Measurements from ENCODE around the gene OTP. TPM values are rescaled to one million over a fixed set of nuclear protein-coding genes. Genes with fewer than 3 reads are reported as not detected.

Gene OTP
- total and polyA plus RNA-seq, 7 donors: 0.01 TPM; not detected in 6

DNA sequence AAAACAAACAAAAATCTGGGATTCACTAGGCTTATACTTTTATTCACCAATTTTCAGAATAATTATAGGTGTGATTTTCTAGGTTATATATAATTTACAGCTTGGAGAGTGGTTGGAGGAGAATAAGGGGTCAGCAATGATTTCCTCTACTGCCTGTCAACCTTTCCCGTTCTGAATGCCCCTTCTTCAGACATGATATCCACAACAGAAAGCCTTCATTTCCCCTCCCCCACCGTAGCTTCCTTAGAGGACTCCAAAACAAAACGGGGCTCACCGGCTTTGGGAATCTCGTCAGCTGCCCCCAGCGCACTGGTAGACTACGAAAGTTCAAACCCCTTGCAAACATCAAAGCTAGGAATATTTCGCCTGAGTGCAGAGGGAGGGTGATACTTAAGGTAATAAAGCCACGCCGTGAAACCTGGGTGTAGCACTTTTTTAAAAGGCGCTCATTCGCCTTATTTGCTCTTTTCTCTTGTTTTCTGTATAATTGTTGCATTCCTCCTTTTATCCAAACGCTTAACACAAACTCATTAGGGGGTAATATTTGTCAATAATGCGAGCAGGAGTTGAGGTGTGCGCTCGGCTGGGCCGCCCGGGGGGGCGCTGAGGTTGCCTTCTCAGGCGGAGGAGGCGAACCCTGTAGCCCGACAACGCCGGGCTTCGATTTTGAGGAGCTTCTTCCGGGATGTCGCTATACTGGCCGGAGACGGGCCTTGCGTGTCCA lies 2.4 kb downstream of the OTP start:
- no peaks in the 10 kb centered on the region for H3K9me3 ChIP-seq
- H3K27ac ChIP-seq: no peak overlapping the region
- ATAC-seq (no peak), DNase-seq (no peak)
- no peak overlapping the region for H3K4me3 ChIP-seq
- intact Hi-C loops (cut with DNase I): no loop called here
- H3K4me1 ChIP-seq: peaks cover 14% of the 10 kb centered on the region
- peaks cover 3 to 100% (median 45%) of the 10 kb centered on the region in 3 donors for H3K27me3 ChIP-seq (ENCODE audit: insufficient read depth in 3 of 3, low read length in 2 of 3)
- no peaks in the 10 kb centered on the region for H3K36me3 ChIP-seq (ENCODE audit: insufficient read depth in 1 of 2, low read depth in 1 of 2)
- WGBS, 3 donors: 5 to 10% (median 6%) methylated on average over 30 of the region's 30 CpGs
- TF ChIP-seq, protein P1, sequence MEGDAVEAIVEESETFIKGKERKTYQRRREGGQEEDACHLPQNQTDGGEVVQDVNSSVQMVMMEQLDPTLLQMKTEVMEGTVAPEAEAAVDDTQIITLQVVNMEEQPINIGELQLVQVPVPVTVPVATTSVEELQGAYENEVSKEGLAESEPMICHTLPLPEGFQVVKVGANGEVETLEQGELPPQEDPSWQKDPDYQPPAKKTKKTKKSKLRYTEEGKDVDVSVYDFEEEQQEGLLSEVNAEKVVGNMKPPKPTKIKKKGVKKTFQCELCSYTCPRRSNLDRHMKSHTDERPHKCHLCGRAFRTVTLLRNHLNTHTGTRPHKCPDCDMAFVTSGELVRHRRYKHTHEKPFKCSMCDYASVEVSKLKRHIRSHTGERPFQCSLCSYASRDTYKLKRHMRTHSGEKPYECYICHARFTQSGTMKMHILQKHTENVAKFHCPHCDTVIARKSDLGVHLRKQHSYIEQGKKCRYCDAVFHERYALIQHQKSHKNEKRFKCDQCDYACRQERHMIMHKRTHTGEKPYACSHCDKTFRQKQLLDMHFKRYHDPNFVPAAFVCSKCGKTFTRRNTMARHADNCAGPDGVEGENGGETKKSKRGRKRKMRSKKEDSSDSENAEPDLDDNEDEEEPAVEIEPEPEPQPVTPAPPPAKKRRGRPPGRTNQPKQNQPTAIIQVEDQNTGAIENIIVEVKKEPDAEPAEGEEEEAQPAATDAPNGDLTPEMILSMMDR (IDR thresholded peaks at IDR 0.05): no peak

DNA sequence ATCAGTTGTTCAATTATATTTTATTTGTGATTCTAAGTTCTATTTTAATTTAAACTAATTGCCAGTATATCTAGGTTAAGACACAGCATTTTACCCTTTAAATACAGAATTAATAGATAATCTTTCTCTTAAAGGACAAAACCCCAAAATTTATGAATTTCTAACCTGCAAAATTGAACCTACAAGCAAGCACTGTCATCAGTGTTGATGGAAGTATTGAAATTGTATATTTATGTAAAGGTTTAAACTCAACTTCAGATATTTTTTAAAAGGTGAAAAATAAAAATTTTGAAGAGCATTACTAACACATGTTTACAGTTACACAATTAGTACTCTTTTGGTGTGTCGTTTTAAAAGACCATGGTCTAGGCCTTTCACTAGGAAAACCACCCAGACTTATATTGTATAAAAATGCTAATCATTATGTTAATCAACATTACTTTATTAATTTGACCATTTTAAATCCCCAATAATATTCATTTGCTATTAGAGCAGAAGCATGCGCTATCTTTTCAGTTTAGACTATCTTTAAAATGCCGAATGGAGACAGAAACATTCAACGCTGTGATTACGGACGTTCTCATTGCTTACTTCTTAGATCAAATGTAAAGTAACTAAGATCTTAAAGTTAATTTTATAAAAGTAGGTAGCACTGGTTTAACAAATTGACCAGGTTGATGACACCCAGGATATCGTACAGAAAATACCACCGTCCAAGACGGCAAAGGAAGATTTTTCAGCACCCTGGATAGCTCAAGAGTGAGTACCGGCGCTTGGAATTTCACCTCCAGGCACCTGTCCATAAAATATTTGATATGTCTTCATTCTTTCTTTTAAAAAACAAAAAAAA lies 3.2 kb downstream of the OTP start:
- no peak for DNase-seq
- 21 to 24% (median 23%) methylated on average over 11 of the region's 11 CpGs for WGBS, 3 donors

DNA sequence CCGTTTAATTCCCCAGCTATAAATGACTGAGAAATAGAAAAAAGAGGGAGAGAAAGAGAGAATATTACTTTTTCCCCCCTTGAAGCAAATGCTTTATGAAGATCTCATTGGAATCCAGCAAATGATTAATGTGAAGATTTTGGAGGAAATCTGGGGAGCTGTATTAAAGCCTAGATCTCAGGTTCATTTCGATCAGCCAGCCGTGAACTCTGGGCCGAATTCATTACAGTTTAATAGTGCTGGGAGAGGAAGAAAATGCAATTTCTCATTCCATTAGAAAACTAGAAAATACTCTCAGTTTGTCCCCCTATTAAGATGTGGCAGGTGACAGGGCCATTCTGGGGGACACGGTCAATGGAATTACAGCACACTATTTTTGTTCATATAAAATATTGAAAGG lies 4.8 kb downstream of the OTP start:
- TF ChIP-seq, protein P1 (IDR thresholded peaks at IDR 0.05): no peak
- Histone ChIP-seq H3K27ac (no peak overlapping the region), H3K4me1 (peaks cover 15% of the 10 kb centered on the region), H3K27me3 (ENCODE audit: insufficient read depth in 3 of 3, low read length in 2 of 3) (peaks cover 3 to 100% (median 50%) of the 10 kb centered on the region in 3 donors), H3K9me3 (no peaks in the 10 kb centered on the region), H3K36me3 (ENCODE audit: insufficient read depth in 1 of 2, low read depth in 1 of 2) (no peaks in the 10 kb centered on the region), H3K4me3 (no peak overlapping the region)
- DNase-seq (no peak), ATAC-seq (no peak)
- 12 to 20% (median 14%) methylated on average over 5 of the region's 5 CpGs for WGBS, 3 donors
- intact Hi-C loops (cut with DNase I): no loop called here

More for the DNA sequence above, 3.2 kb downstream of the OTP start:
- Histone ChIP-seq H3K4me1 (peaks cover 18% of the 10 kb centered on the region), H3K4me3 (no peak overlapping the region), H3K27me3 (ENCODE audit: insufficient read depth in 3 of 3, low read length in 2 of 3) (peaks cover 3 to 100% (median 44%) of the 10 kb centered on the region in 3 donors), H3K9me3 (no peaks in the 10 kb centered on the region), H3K36me3 (ENCODE audit: insufficient read depth in 1 of 2, low read depth in 1 of 2) (no peaks in the 10 kb centered on the region), H3K27ac (no peak overlapping the region)
- TF ChIP-seq, protein P1 (IDR thresholded peaks at IDR 0.05): no peak
- ATAC-seq: no peak
- intact Hi-C loops (cut with DNase I): no loop called here

DNA sequence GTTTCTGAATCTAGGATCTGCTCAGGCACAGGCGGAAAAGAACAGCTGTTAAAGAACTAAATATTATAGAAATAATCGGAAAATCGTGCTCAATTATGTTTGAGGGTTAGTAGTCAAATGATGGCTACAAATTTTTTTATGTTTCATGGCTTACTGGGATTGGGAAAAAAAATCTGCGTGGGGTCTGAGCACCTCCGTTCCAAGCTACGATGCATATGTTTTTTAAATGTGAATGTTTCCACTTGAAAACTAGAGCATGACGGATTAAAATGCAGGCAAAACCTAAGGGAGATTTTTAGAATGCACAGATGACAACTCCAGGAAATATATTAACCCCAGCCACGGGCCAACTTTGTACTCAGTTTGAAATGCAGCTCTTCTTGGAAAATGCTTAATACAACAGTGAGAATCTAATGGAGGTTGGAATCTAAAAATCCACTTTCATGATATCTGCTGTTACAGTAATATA lies 5.3 kb downstream of the OTP start:
- no peak overlapping the region for H3K27ac ChIP-seq
- H3K4me1 ChIP-seq: peaks cover 10% of the 10 kb centered on the region
- DNase-seq (no peak), ATAC-seq (no peak)
- no peaks in the 10 kb centered on the region for H3K9me3 ChIP-seq
- H3K4me3 ChIP-seq: no peak overlapping the region
- peaks cover 3 to 100% (median 48%) of the 10 kb centered on the region in 3 donors for H3K27me3 ChIP-seq (ENCODE audit: insufficient read depth in 3 of 3, low read length in 2 of 3)
- TF ChIP-seq, protein P1 (IDR thresholded peaks at IDR 0.05): no peak
- intact Hi-C loops (cut with DNase I): no loop called here
- H3K36me3 ChIP-seq (ENCODE audit: insufficient read depth in 1 of 2, low read depth in 1 of 2): no peaks in the 10 kb centered on the region
- 13 to 19% (median 17%) methylated on average over 8 of the region's 8 CpGs for WGBS, 3 donors

Data from psoas muscle (tissue), 8 donors.